Measurements from ENCODE around the gene HFE. TPM values are rescaled to one million over a fixed set of nuclear protein-coding genes. Genes with fewer than 3 reads are reported as not detected.

The HFE gene
- total and polyA plus RNA-seq, 2 donors (not counting 1 experiment from before 2014, with no cell fraction given), result 18.3 to 22.3 TPM

- no peaks in the 10 kb centered on the region for H3K79me2 ChIP-seq (ENCODE audit: control insufficient read depth, insufficient read depth, low read length)
- no peak overlapping the region for H3K4me2 ChIP-seq (ENCODE audit: extremely low read depth, insufficient read depth, low read length)
Measured at GRCh38 chr6:26113570-26113969, 26.3 kb downstream of the HFE start.

GRCh38 chr6:26115226-26115625, 28.0 kb downstream of the HFE start:
- no peaks in the 10 kb centered on the region for H3K4me1 ChIP-seq (ENCODE audit: control insufficient read depth, extremely low read depth, insufficient read depth, low read length)
- no peak overlapping the region for H3K9ac ChIP-seq (ENCODE audit: insufficient read depth, low read length)
- H3K9me3 ChIP-seq (ENCODE audit: control insufficient read depth, insufficient read depth, low read depth, low read length), result no peaks in the 10 kb centered on the region
- no peak overlapping the region for H3K4me2 ChIP-seq (ENCODE audit: extremely low read depth, insufficient read depth, low read length)
- no peak for TF ChIP-seq EZH2 (IDR thresholded peaks at IDR 0.05; ENCODE audit: low read length, missing control alignments)
- TF ChIP-seq CTCF (conservative IDR thresholded peaks at IDR 0.05 in 1 of 2, IDR thresholded peaks at IDR 0.05 in 1 of 2; ENCODE audit: low read depth in 1 of 2, low read length in 2 of 2), result no peak
- H3K27ac ChIP-seq (ENCODE audit: insufficient read depth, low read length), result no peak overlapping the region
- no peak overlapping the region for H2AFZ ChIP-seq (ENCODE audit: low read length)
- H4K20me1 ChIP-seq (ENCODE audit: control insufficient read depth, extremely low read depth, insufficient read depth, low read length), result no peaks in the 10 kb centered on the region
- no peaks in the 10 kb centered on the region for H3K36me3 ChIP-seq (ENCODE audit: control insufficient read depth, insufficient read depth, low read length)
- no peaks in the 10 kb centered on the region for H3K27me3 ChIP-seq (ENCODE audit: control insufficient read depth, insufficient read depth, low read length)
- H3K79me2 ChIP-seq (ENCODE audit: control insufficient read depth, insufficient read depth, low read length), result no peaks in the 10 kb centered on the region
- no peak for DNase-seq (ENCODE audit: low read depth in 2 of 2)
- H3K4me3 ChIP-seq (replicated peaks in 1 of 4; ENCODE audit: control extremely low read depth in 1 of 4, insufficient read depth in 1 of 4, low read depth in 3 of 4, low read length in 4 of 4), result no peak overlapping the region

More at GRCh38 chr6:26113570-26113969, 26.3 kb downstream of the HFE start:
- no peak for DNase-seq (ENCODE audit: low read depth in 2 of 2)
- Histone ChIP-seq H2AFZ (ENCODE audit: low read length) (no peak overlapping the region), H3K36me3 (ENCODE audit: control insufficient read depth, insufficient read depth, low read length) (no peaks in the 10 kb centered on the region), H4K20me1 (ENCODE audit: control insufficient read depth, extremely low read depth, insufficient read depth, low read length) (no peaks in the 10 kb centered on the region), H3K4me3 (replicated peaks in 1 of 4; ENCODE audit: control extremely low read depth in 1 of 4, insufficient read depth in 1 of 4, low read depth in 3 of 4, low read length in 4 of 4) (no peak overlapping the region), H3K9ac (ENCODE audit: insufficient read depth, low read length) (no peak overlapping the region), H3K27ac (ENCODE audit: insufficient read depth, low read length) (no peak overlapping the region), H3K27me3 (ENCODE audit: control insufficient read depth, insufficient read depth, low read length) (no peaks in the 10 kb centered on the region), H3K4me1 (ENCODE audit: control insufficient read depth, extremely low read depth, insufficient read depth, low read length) (no peaks in the 10 kb centered on the region), H3K9me3 (ENCODE audit: control insufficient read depth, insufficient read depth, low read depth, low read length) (no peaks in the 10 kb centered on the region)
- no peak for TF ChIP-seq EZH2 (IDR thresholded peaks at IDR 0.05; ENCODE audit: low read length, missing control alignments)
- no peak for TF ChIP-seq CTCF (conservative IDR thresholded peaks at IDR 0.05 in 1 of 2, IDR thresholded peaks at IDR 0.05 in 1 of 2; ENCODE audit: low read depth in 1 of 2, low read length in 2 of 2)

GRCh38 chr6:26116267-26116666, 29.0 kb downstream of the HFE start:
- peaks cover 2% of the 10 kb centered on the region for H3K4me1 ChIP-seq (ENCODE audit: control insufficient read depth, extremely low read depth, insufficient read depth, low read length)
- no peaks in the 10 kb centered on the region for H3K79me2 ChIP-seq (ENCODE audit: control insufficient read depth, insufficient read depth, low read length)
- TF ChIP-seq CTCF (conservative IDR thresholded peaks at IDR 0.05 in 1 of 2, IDR thresholded peaks at IDR 0.05 in 1 of 2; ENCODE audit: low read depth in 1 of 2, low read length in 2 of 2) (no peak), EZH2 (IDR thresholded peaks at IDR 0.05; ENCODE audit: low read length, missing control alignments) (no peak)
- DNase-seq (ENCODE audit: low read depth in 2 of 2), result no peak
- H3K4me3 ChIP-seq (replicated peaks in 1 of 4; ENCODE audit: control extremely low read depth in 1 of 4, insufficient read depth in 1 of 4, low read depth in 3 of 4, low read length in 4 of 4), result no peak overlapping the region
- no peak overlapping the region for H3K9ac ChIP-seq (ENCODE audit: insufficient read depth, low read length)
- H2AFZ ChIP-seq (ENCODE audit: low read length), result no peak overlapping the region
- no peak overlapping the region for H3K27ac ChIP-seq (ENCODE audit: insufficient read depth, low read length)
- no peaks in the 10 kb centered on the region for H3K9me3 ChIP-seq (ENCODE audit: control insufficient read depth, insufficient read depth, low read depth, low read length)
- H3K27me3 ChIP-seq (ENCODE audit: control insufficient read depth, insufficient read depth, low read length), result no peaks in the 10 kb centered on the region
- H4K20me1 ChIP-seq (ENCODE audit: control insufficient read depth, extremely low read depth, insufficient read depth, low read length), result no peaks in the 10 kb centered on the region
- H3K4me2 ChIP-seq (ENCODE audit: extremely low read depth, insufficient read depth, low read length), result no peak overlapping the region
- no peaks in the 10 kb centered on the region for H3K36me3 ChIP-seq (ENCODE audit: control insufficient read depth, insufficient read depth, low read length)

All from fibroblast of lung (primary cell).